PC-9 (cell line): Measurements from ENCODE around the gene SUSD1. TPM values are rescaled to one million over a fixed set of nuclear protein-coding genes. Genes with fewer than 3 reads are reported as not detected.

Source experiments
- BruUV-seq: library from RNA; stranded (reverse); fragments of 400-500 nt; replicated peaks from 2 replicates; lab custom pipeline; 2021; lab: Mats Ljungman, UMichigan
- CTCF ChIA-PET: fragments of 300-600 bp; sonication (Branson Sonifier 250); formaldehyde crosslinking; loops from one replicate; lab custom pipeline; 2022; ENCODE audit warnings: antibody characterized with exemption; lab: Charles Lee
- POLR2A ChIA-PET: fragments of 300-600 bp; sonication (Branson Sonifier 250); formaldehyde crosslinking; loops from one replicate; lab custom pipeline; 2022; ENCODE audit warnings: antibody characterized with exemption; ENCODE audit not compliant: unreplicated experiment; lab: Charles Lee
- DNase-seq, 2 experiments: peaks; one replicate each; pipeline versions ENCODE4 v3.0.0 to v3.0.0-alpha.2; 2015 to 2022; ENCODE audit warnings: mixed read lengths in 1 of 2
- H2AFZ ChIP-seq: fragments of 200-600 bp; sonication (generic); 2 replicates; pipeline ENCODE4 v1.8.1; 2017; ENCODE audit warnings: antibody characterized with exemption
- H3F3A ChIP-seq: fragments of 200-600 bp; sonication (generic); 2 replicates; pipeline ENCODE4 v1.8.1; 2017; ENCODE audit warnings: antibody characterized with exemption, mild to moderate bottlenecking, low read depth; ENCODE audit not compliant: insufficient read depth
- H3K27ac ChIP-seq: fragments of 200-600 bp; sonication (generic); 2 replicates; pipeline ENCODE4 v1.6.1; 2016; ENCODE audit warnings: mixed run types
- H3K27me3 ChIP-seq: fragments of 200-600 bp; sonication (generic); 2 replicates; pipeline ENCODE4 v1.6.1; 2016; ENCODE audit warnings: low read depth, mixed run types; ENCODE audit not compliant: insufficient read depth
- H3K36me3 ChIP-seq: fragments of 200-600 bp; sonication (generic); 2 replicates; pipeline ENCODE4 v1.6.1; 2016; ENCODE audit warnings: low read depth, mixed run types
- H3K4me1 ChIP-seq: fragments of 200-600 bp; sonication (generic); replicated peaks from 2 replicates; pipeline ENCODE4 v1.6.1; 2016; ENCODE audit warnings: mixed run types; ENCODE audit not compliant: insufficient read depth
- H3K4me2 ChIP-seq: fragments of 200-600 bp; sonication (generic); 2 replicates; pipeline ENCODE4 v1.6.1; 2017; ENCODE audit warnings: mixed run types
- H3K4me3 ChIP-seq: fragments of 200-600 bp; sonication (generic); 2 replicates; pipeline ENCODE4 v1.6.1; 2016; ENCODE audit warnings: mixed run types
- H3K79me2 ChIP-seq: fragments of 200-600 bp; sonication (generic); 2 replicates; pipeline ENCODE4 v1.6.1; 2017; ENCODE audit warnings: low read depth, mixed run types
- H3K9me2 ChIP-seq: fragments of 200-600 bp; sonication (generic); 2 replicates; pipeline ENCODE4 v1.8.1; 2017; ENCODE audit warnings: mild to moderate bottlenecking; ENCODE audit not compliant: insufficient read depth
- H3K9me3 ChIP-seq: fragments of 200-600 bp; sonication (generic); 2 replicates; pipeline ENCODE4 v1.8.1; 2016; ENCODE audit warnings: low read depth; ENCODE audit not compliant: insufficient read depth
- H4K20me1 ChIP-seq: fragments of 200-600 bp; sonication (generic); 2 replicates; pipeline ENCODE4 v1.8.1; 2017; ENCODE audit not compliant: insufficient read depth
- CTCF ChIP-seq: fragments of 200-600 bp; sonication (generic); conservative IDR thresholded peaks from 2 replicates; pipeline ENCODE4 v1.6.1; 2017; ENCODE audit warnings: mixed run types, antibody characterized with exemption, mild to moderate bottlenecking, moderate library complexity
- EZH2 ChIP-seq: fragments of 200-600 bp; sonication (generic); IDR thresholded peaks from 2 replicates; pipeline ENCODE4 v1.8.0; 2017; ENCODE audit warnings: antibody characterized with exemption, low read depth
- intact Hi-C: fragments of 100-400 bp; cut with micrococcal nuclease; formaldehyde crosslinking; loops from one replicate; pipeline ENCODE4 v1.10.0; 2022; ENCODE audit not compliant: unreplicated experiment
- total RNA-seq: library from RNA; stranded (reverse); gene quantifications from 2 replicates; pipeline ENCODE4 v1.2.3, GENCODE V29; 2021

Gene SUSD1
- total RNA-seq, 1 experiment from 2014 or later, result 23.2 TPM

DNA sequence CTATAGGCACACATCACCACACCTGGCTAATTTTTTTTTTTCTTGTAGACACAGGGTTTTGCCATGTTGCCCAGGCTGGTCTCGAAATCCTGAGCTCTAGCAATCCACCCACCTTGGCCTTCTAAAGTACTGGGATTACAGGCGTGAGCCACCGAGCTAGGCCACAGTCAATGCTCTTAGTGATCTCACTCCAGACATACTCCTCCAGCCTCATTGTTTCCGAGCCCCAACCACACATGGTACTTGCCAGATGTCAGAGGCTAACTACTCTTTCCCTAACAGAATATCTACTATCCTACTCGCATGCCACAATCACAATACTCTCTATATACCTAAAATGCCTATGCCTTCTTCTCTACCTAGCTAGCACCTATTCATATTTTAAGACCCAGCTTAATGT, 17.1 kb downstream of the SUSD1 start:
- ChIA-PET CTCF (no interaction called here), POLR2A (interaction anchor here (0.7 kb wide), 1 partner anchor 239 kb away, joined by 3 read pairs; no protein-coding TSS in a partner anchor)
- H3K9me2 ChIP-seq, result no peaks in the 10 kb centered on the region
- H3K4me1 ChIP-seq, result no peaks in the 10 kb centered on the region; the same call in 1 of the 2 replicates
- H3K4me2 ChIP-seq, result no peak overlapping the region
- H3K36me3 ChIP-seq, result no peaks in the 10 kb centered on the region
- no peaks in the 10 kb centered on the region for H3K27me3 ChIP-seq
- H3K79me2 ChIP-seq, result peaks cover 28% of the 10 kb centered on the region
- no peak overlapping the region for H3K4me3 ChIP-seq
- H3K27ac ChIP-seq, result no peak overlapping the region
- H3F3A ChIP-seq, result no peaks in the 10 kb centered on the region
- intact Hi-C loops, result no loop called here
- no peak overlapping the region for H2AFZ ChIP-seq
- H4K20me1 ChIP-seq, result no peaks in the 10 kb centered on the region
- BruUV-seq, result no TSS peak
- DNase-seq, result no peak
- no peaks in the 10 kb centered on the region for H3K9me3 ChIP-seq
- TF ChIP-seq CTCF (no peak), EZH2 (no peak)

GRCh38 chr9:112157087-112157486, 18.0 kb downstream of the SUSD1 start:
- intact Hi-C loops, result no loop called here
- Histone ChIP-seq H3K4me2 (no peak overlapping the region), H3K79me2 (peaks cover 19% of the 10 kb centered on the region), H4K20me1 (no peaks in the 10 kb centered on the region), H3K4me3 (no peak overlapping the region), H3K4me1 (no peaks in the 10 kb centered on the region), H3K27me3 (no peaks in the 10 kb centered on the region), H3K27ac (no peak overlapping the region), H3K9me3 (no peaks in the 10 kb centered on the region), H2AFZ (no peak overlapping the region), H3F3A (no peaks in the 10 kb centered on the region), H3K36me3 (no peaks in the 10 kb centered on the region), H3K9me2 (no peaks in the 10 kb centered on the region)
- POLR2A ChIA-PET, result no interaction called here
- DNase-seq, result no peak
- CTCF ChIA-PET, result interaction anchor here (0.8 kb wide), 1 partner anchor 75 kb away, joined by 5 read pairs; no protein-coding TSS in a partner anchor
- TF ChIP-seq CTCF (no peak), EZH2 (no peak)
- no TSS peak for BruUV-seq

- Histone ChIP-seq H3K79me2 (no peaks in the 10 kb centered on the region), H3K4me2 (no peak overlapping the region), H3F3A (peaks cover 34% of the 10 kb centered on the region), H3K9me2 (no peaks in the 10 kb centered on the region), H4K20me1 (no peaks in the 10 kb centered on the region), H3K36me3 (no peaks in the 10 kb centered on the region), H3K27ac (no peak overlapping the region), H3K4me1 (peaks cover 42% of the 10 kb centered on the region), H3K4me3 (no peak overlapping the region), H3K9me3 (no peaks in the 10 kb centered on the region), H2AFZ (no peak overlapping the region), H3K27me3 (no peaks in the 10 kb centered on the region)
- ChIA-PET CTCF (interaction anchor here (0.5 to 0.7 kb wide), 2 partner anchors 17 to 173 kb away, joined by 3 to 14 read pairs; no protein-coding TSS in a partner anchor), POLR2A (no interaction called here)
- intact Hi-C loops, result no loop called here
- no peak for DNase-seq
- BruUV-seq, result no TSS peak
- TF ChIP-seq CTCF (no peak), EZH2 (no peak)
Measured at GRCh38 chr9:112149211-112149610, 25.9 kb downstream of the SUSD1 start.
